H9 (cell line): ENCODE measurements around the gene EMC8. TPM values are rescaled to one million over a fixed set of nuclear protein-coding genes. Genes with fewer than 3 reads are reported as not detected.

Experiments
- DNase-seq: peaks from one replicate; pipeline ENCODE4 v3.0.0-alpha.2; 2017
- H2AFZ ChIP-seq: one replicate; pipeline ENCODE4 v1.6.1; 2013; ENCODE audit warnings: mild to moderate bottlenecking, low read length, control low read depth, moderate library complexity
- H2AK5ac ChIP-seq: 2 replicates; pipeline ENCODE4 v1.6.1; 2013; ENCODE audit warnings: low read length, control low read depth, mixed read lengths; ENCODE audit not compliant: insufficient read length
- H2BK120ac ChIP-seq: one replicate; pipeline ENCODE4 v1.6.1; 2013; ENCODE audit warnings: low read depth, mild to moderate bottlenecking, low read length, control low read depth, inconsistent platforms; ENCODE audit not compliant: poor library complexity, severe bottlenecking
- H2BK12ac ChIP-seq: 2 replicates; pipeline ENCODE4 v1.6.1; 2013; ENCODE audit warnings: low read length, control low read depth, mixed read lengths, low read depth; ENCODE audit not compliant: insufficient read length
- H2BK15ac ChIP-seq: 2 replicates; pipeline ENCODE4 v1.6.1; 2013; ENCODE audit warnings: low read depth, low read length, control low read depth
- H2BK20ac ChIP-seq: one replicate; pipeline ENCODE4 v1.6.1; 2013; ENCODE audit warnings: low read depth, mild to moderate bottlenecking, low read length, control low read depth, inconsistent platforms; ENCODE audit not compliant: poor library complexity, severe bottlenecking
- H2BK5ac ChIP-seq: 2 replicates; pipeline ENCODE4 v1.6.1; 2013; ENCODE audit warnings: low read length, control low read depth, mixed read lengths; ENCODE audit not compliant: insufficient read length
- H3K14ac ChIP-seq: 2 replicates; pipeline ENCODE4 v1.6.1; 2013; ENCODE audit warnings: low read length, control low read depth; ENCODE audit not compliant: insufficient read depth
- H3K18ac ChIP-seq: 2 replicates; pipeline ENCODE4 v1.6.1; 2013; ENCODE audit warnings: low read depth, mild to moderate bottlenecking, mixed read lengths, low read length, control low read depth; ENCODE audit not compliant: insufficient read length
- H3K23ac ChIP-seq: 2 replicates; pipeline ENCODE4 v1.6.1; 2013; ENCODE audit warnings: low read length, control low read depth, mixed read lengths, low read depth; ENCODE audit not compliant: insufficient read length
- H3K23me2 ChIP-seq: 2 replicates; pipeline ENCODE4 v1.6.1; 2013; ENCODE audit warnings: low read depth, mild to moderate bottlenecking, mixed read lengths, low read length, control low read depth; ENCODE audit not compliant: insufficient read length, poor library complexity, severe bottlenecking
- H3K27ac ChIP-seq: 2 replicates; pipeline ENCODE4 v1.5.1; 2013; ENCODE audit warnings: low read length, control low read depth, mixed read lengths, low read depth; ENCODE audit not compliant: insufficient read length
- H3K27me3 ChIP-seq: 2 replicates; pipeline ENCODE4 v1.6.1; 2013; ENCODE audit warnings: low read length, control low read depth, inconsistent platforms; ENCODE audit not compliant: insufficient read depth
- H3K4ac ChIP-seq: 2 replicates; pipeline ENCODE4 v1.6.1; 2013; ENCODE audit warnings: low read depth, mild to moderate bottlenecking, control low read depth, inconsistent platforms, low read length, moderate library complexity
- H3K4me1 ChIP-seq: 2 replicates; pipeline ENCODE4 v1.6.1; 2013; ENCODE audit warnings: low read length, control low read depth, inconsistent platforms; ENCODE audit not compliant: insufficient read depth
- H3K4me2 ChIP-seq: 2 replicates; pipeline ENCODE4 v1.6.1; 2013; ENCODE audit warnings: low read length, control low read depth, mixed read lengths; ENCODE audit not compliant: insufficient read length, insufficient read depth
- H3K56ac ChIP-seq: 2 replicates; pipeline ENCODE4 v1.6.1; 2013; ENCODE audit warnings: low read depth, mild to moderate bottlenecking, mixed read lengths, low read length, control low read depth; ENCODE audit not compliant: insufficient read length
- H3K79me1 ChIP-seq: 2 replicates; pipeline ENCODE4 v1.6.1; 2013; ENCODE audit warnings: low read depth, mild to moderate bottlenecking, moderate library complexity, low read length, control low read depth, inconsistent platforms; ENCODE audit not compliant: insufficient read depth, poor library complexity, severe bottlenecking
- H3K79me2 ChIP-seq: 2 replicates; pipeline ENCODE4 v1.6.1; 2013; ENCODE audit warnings: low read length, control low read depth, inconsistent platforms; ENCODE audit not compliant: insufficient read depth
- H3K9ac ChIP-seq: 2 replicates; pipeline ENCODE4 v1.6.1; 2013; ENCODE audit warnings: low read length, control low read depth, mixed read lengths; ENCODE audit not compliant: insufficient read length; ENCODE audit errors: extremely low read depth
- H3K9me3 ChIP-seq: one replicate; pipeline ENCODE4 v1.6.1; 2013; ENCODE audit warnings: low read depth, low read length, inconsistent platforms; ENCODE audit not compliant: control insufficient read depth
- H3T11ph ChIP-seq: one replicate; pipeline ENCODE4 v1.6.1; 2013; ENCODE audit warnings: mild to moderate bottlenecking, low read length, control low read depth, inconsistent platforms
- H4K20me1 ChIP-seq: one replicate; pipeline ENCODE4 v1.6.1; 2013; ENCODE audit not compliant: control insufficient read depth, insufficient read length, insufficient read depth
- H4K5ac ChIP-seq: 2 replicates; pipeline ENCODE4 v1.6.1; 2013; ENCODE audit warnings: low read depth, mild to moderate bottlenecking, mixed read lengths, low read length, control low read depth; ENCODE audit not compliant: insufficient read length
- H4K8ac ChIP-seq: replicated peaks from 2 replicates; pipeline ENCODE4 v1.6.1; 2013; ENCODE audit warnings: low read length, control low read depth, mixed read lengths, low read depth; ENCODE audit not compliant: insufficient read length
- H4K91ac ChIP-seq: 2 replicates; pipeline ENCODE4 v1.6.1; 2013; ENCODE audit warnings: low read depth, mild to moderate bottlenecking, moderate library complexity, mixed read lengths, low read length, control low read depth; ENCODE audit not compliant: insufficient read length
- H3K27ac Mint-ChIP-seq, 3 experiments: 2 replicates in 2 of 3; 3 replicates in 1 of 3; pipeline ENCODE4 v1.8.0; 2020 to 2021; ENCODE audit warnings: mixed read lengths in 3 of 3, mild to moderate bottlenecking in 1 of 3, moderate library complexity in 1 of 3
- H3K27me3 Mint-ChIP-seq: 2 replicates; pipeline ENCODE4 v1.8.0; 2021; ENCODE audit warnings: low read depth, mild to moderate bottlenecking, moderate library complexity, mixed read lengths
- H3K36me3 Mint-ChIP-seq, 3 experiments: 2 replicates in 2 of 3; 3 replicates in 1 of 3; pipeline ENCODE4 v1.8.0; 2020 to 2021; ENCODE audit warnings: low read depth in 3 of 3, mixed read lengths in 3 of 3; ENCODE audit not compliant: insufficient read depth in 1 of 3
- H3K4me1 Mint-ChIP-seq, 2 experiments: 2 replicates each; pipeline ENCODE4 v1.8.0; 2020; ENCODE audit warnings: mixed read lengths in 2 of 2
- H3K4me3 Mint-ChIP-seq, 2 experiments: 2 replicates in 1 of 2; 3 replicates in 1 of 2; pipeline ENCODE4 v1.8.0; 2020 to 2021; ENCODE audit warnings: mild to moderate bottlenecking in 2 of 2, mixed read lengths in 2 of 2, moderate library complexity in 1 of 2
- H3K9me3 Mint-ChIP-seq, 2 experiments: 2 replicates in 1 of 2; 3 replicates in 1 of 2; pipeline ENCODE4 v1.8.0; 2020; ENCODE audit warnings: mild to moderate bottlenecking in 2 of 2, mixed read lengths in 2 of 2, moderate library complexity in 1 of 2
- CTCF ChIP-seq: fragments of 200-600 bp; sonication (generic); conservative IDR thresholded peaks from 3 replicates; pipeline ENCODE4 v1.8.0; 2021; ENCODE audit warnings: antibody characterized with exemption, mild to moderate bottlenecking
- WGBS: extraction: QIAGEN DNeasy Blood & Tissue Kit; methylation state at CpG from one replicate; pipeline ENCODE4 v1.1.7; 2013; ENCODE audit warnings: missing lambda C conversion rate, low lambda C conversion rate, mixed read lengths; ENCODE audit not compliant: insufficient read length; ENCODE audit errors: extremely low coverage; 5-methylcytosine and 5-hydroxymethylcytosine counted together
- total RNA-seq: library from RNA; stranded (reverse); gene quantifications from 2 replicates; pipeline ENCODE4 v1.2.1, GENCODE V29; 2021

The EMC8 gene
- total RNA-seq, 1 experiment from 2014 or later, result 52.3 TPM

- Histone ChIP-seq H3K79me2 (no peaks in the 10 kb centered on the region), H4K20me1 (no peaks in the 10 kb centered on the region), H4K91ac (no peak overlapping the region), H3K27ac (no peak overlapping the region), H3K9me3 (no peaks in the 10 kb centered on the region), H2BK12ac (no peak overlapping the region), H3K79me1 (no peaks in the 10 kb centered on the region), H3K23me2 (no peaks in the 10 kb centered on the region), H2AFZ (no peak overlapping the region), H3K18ac (no peak overlapping the region), H4K5ac (no peak overlapping the region), H3K4me1 (no peaks in the 10 kb centered on the region), H2AK5ac (no peak overlapping the region), H3K23ac (no peak overlapping the region), H3K27me3 (no peaks in the 10 kb centered on the region), H3T11ph (no peak overlapping the region), H2BK5ac (no peak overlapping the region), H3K4me2 (no peak overlapping the region), H2BK120ac (no peak overlapping the region), H2BK20ac (no peak overlapping the region), H3K14ac (no peak overlapping the region), H3K4ac (no peak overlapping the region), H3K9ac (no peak overlapping the region), H4K8ac (no peak overlapping the region), H2BK15ac (no peak overlapping the region), H3K56ac (no peak overlapping the region)
- H3K4me3 Mint-ChIP-seq, result no peak overlapping the region; a peak in 1 of 5 replicates
- H3K9me3 Mint-ChIP-seq, result peaks cover 9 to 20% of the 10 kb centered on the region in 2 experiments
- DNase-seq, result no peak
- TF ChIP-seq CTCF, result no peak
- H3K27ac Mint-ChIP-seq, result no peak overlapping the region
- H3K27me3 Mint-ChIP-seq, result peaks cover 31% of the 10 kb centered on the region
- peaks cover 2 to 10% (median 2%) of the 10 kb centered on the region in 3 experiments; a peak in 4 of 7 replicates for H3K36me3 Mint-ChIP-seq
- peaks cover 0 to 7% of the 10 kb centered on the region in 2 experiments; a peak in 2 of 4 replicates for H3K4me1 Mint-ChIP-seq
- WGBS, result no CpG with 5 or more reads among the region's 24 CpGs
Observed at GRCh38 chr16:85836706-85837582, 37.6 kb upstream of the EMC8 start.
